HCT116 (cell line): ENCODE results near the gene IQCC. TPM values are rescaled to one million over a fixed set of nuclear protein-coding genes. Genes with fewer than 3 reads are reported as not detected.

Source experiments
- ATAC-seq: fragments of 200-7000 bp; cut with Tn5 transposase; 2 replicates; pipeline ENCODE4 v1.9.1; 2020; ENCODE audit warnings: mild to moderate bottlenecking, moderate library complexity
- BruUV-seq: library from RNA; stranded (reverse); fragments of 400-500 nt; replicated peaks from 2 replicates; lab custom pipeline; 2021; lab: Mats Ljungman, UMichigan
- CTCF ChIA-PET: fragments of 300-600 bp; sonication (Branson Sonifier 250); formaldehyde crosslinking; loops from one replicate; lab custom pipeline; 2021; ENCODE audit warnings: antibody characterized with exemption; lab: Charles Lee
- POLR2A ChIA-PET: fragments of 300-600, 350-600 bp; sonication (Branson Sonifier 250); formaldehyde crosslinking; loops from one replicate; lab custom pipeline; 2021; ENCODE audit warnings: antibody characterized with exemption; lab: Charles Lee
- RAD21 ChIA-PET, 2 experiments: fragments of 300-600 bp; sonication (Branson Sonifier 250); formaldehyde crosslinking; loops; one replicate each; lab custom pipeline; 2023; ENCODE audit warnings: low total read pairs in 2 of 2; ENCODE audit not compliant: uncharacterized antibody in 2 of 2, unreplicated experiment in 2 of 2, low non-redundant PET in 1 of 2; lab: Charles Lee
- DNase-seq: peaks from one replicate; pipeline ENCODE4 v3.0.0-alpha.2; 2010; ENCODE audit warnings: low read depth, low spot score
- H2AFZ ChIP-seq: fragments of 200-600 bp; shearing (Covaris generic), sonication (generic); 2 replicates; pipeline ENCODE4 v1.6.1; 2017; ENCODE audit warnings: low read depth, mixed run types, mixed read lengths, antibody characterized with exemption, low read length; ENCODE audit not compliant: poor library complexity, severe bottlenecking
- H3K27ac ChIP-seq: 2 replicates; pipeline ENCODE4 v1.5.1; 2012; ENCODE audit warnings: low read depth, low read length
- H3K27me3 ChIP-seq: fragments of 200-600 bp; sonication (generic); 2 replicates; pipeline ENCODE4 v1.6.1; 2016; ENCODE audit warnings: mixed run types, low read length, mixed read lengths; ENCODE audit not compliant: insufficient read depth
- H3K36me3 ChIP-seq, 2 experiments: fragments of 200-500 bp in 1 of 2; fragments of 200-600 bp in 1 of 2; sonication (Bioruptor generic) in 1 of 2; sonication (generic) in 1 of 2; 2 replicates each; pipeline versions ENCODE4 v1.5.1 to v1.6.1; 2014 to 2016; ENCODE audit warnings: low read length in 2 of 2, inconsistent platforms in 1 of 2, mixed read lengths in 1 of 2, mixed run types in 1 of 2; ENCODE audit not compliant: insufficient read depth in 2 of 2, control insufficient read depth in 1 of 2
- H3K4me1 ChIP-seq, 2 experiments: fragments of 200-600 bp in 1 of 2; sonication (generic) in 1 of 2; 2 replicates each; pipeline versions ENCODE4 v1.5.1 to v1.6.1; 2012 to 2017; ENCODE audit warnings: low read length in 2 of 2, inconsistent platforms in 1 of 2, mild to moderate bottlenecking in 1 of 2, mixed read lengths in 1 of 2, mixed run types in 1 of 2, moderate library complexity in 1 of 2; ENCODE audit not compliant: insufficient read depth in 2 of 2, control insufficient read depth in 1 of 2
- H3K4me2 ChIP-seq: fragments of 200-600 bp; sonication (generic); 2 replicates; pipeline ENCODE4 v1.6.1; 2017; ENCODE audit warnings: mixed run types, low read length, mixed read lengths
- H3K4me3 ChIP-seq, 2 experiments: fragments of 200-600 bp in 1 of 2; sonication (generic) in 1 of 2; replicated peaks in 1 of 2; 2 replicates each; pipeline ENCODE4 v1.5.1; 2011 to 2016; ENCODE audit warnings: low read length in 2 of 2, control low read depth in 1 of 2, low read depth in 1 of 2, mild to moderate bottlenecking in 1 of 2, mixed read lengths in 1 of 2, mixed run types in 1 of 2
- H3K79me2 ChIP-seq: fragments of 200-600 bp; sonication (generic); 2 replicates; pipeline ENCODE4 v1.6.1; 2017; ENCODE audit warnings: mild to moderate bottlenecking, mixed run types, low read length, moderate library complexity, mixed read lengths; ENCODE audit not compliant: insufficient read depth
- H3K9ac ChIP-seq: fragments of 200-600 bp; sonication (generic); 2 replicates; pipeline ENCODE4 v1.6.1; 2016; ENCODE audit warnings: low read length, mixed read lengths
- H3K9me2 ChIP-seq: fragments of 200-600 bp; sonication (generic), shearing (Covaris generic); 2 replicates; pipeline ENCODE4 v1.6.1; 2017; ENCODE audit warnings: mixed run types, mild to moderate bottlenecking, moderate library complexity; ENCODE audit not compliant: insufficient read depth
- H3K9me3 ChIP-seq, 2 experiments: fragments of 200-500 bp in 1 of 2; fragments of 200-600 bp in 1 of 2; sonication (Bioruptor generic) in 1 of 2; sonication (generic) in 1 of 2; 2 replicates each; pipeline ENCODE4 v1.6.1; 2014 to 2017; ENCODE audit warnings: low read length in 2 of 2, mixed read lengths in 2 of 2, inconsistent platforms in 1 of 2, low read depth in 1 of 2, mild to moderate bottlenecking in 1 of 2, mixed run types in 1 of 2, moderate library complexity in 1 of 2; ENCODE audit not compliant: control insufficient read depth in 1 of 2, insufficient read depth in 1 of 2
- H4K20me1 ChIP-seq: fragments of 200-600 bp; sonication (generic), shearing (Covaris generic); 2 replicates; pipeline ENCODE4 v1.6.1; 2017; ENCODE audit warnings: mixed run types, mild to moderate bottlenecking, moderate library complexity; ENCODE audit not compliant: insufficient read depth
- CBX3 ChIP-seq: IDR thresholded peaks from 2 replicates; pipeline ENCODE4 v1.6.1; 2012; ENCODE audit warnings: low read depth
- CEBPB ChIP-seq: IDR thresholded peaks from 2 replicates; pipeline ENCODE4 v1.6.1; 2012; ENCODE audit warnings: low read depth
- EGR1 ChIP-seq: IDR thresholded peaks from 2 replicates; pipeline ENCODE4 v1.6.1; 2012; ENCODE audit warnings: low read depth
- ELF1 ChIP-seq: IDR thresholded peaks from 2 replicates; pipeline ENCODE4 v1.6.1; 2012; ENCODE audit warnings: low read depth, borderline replicate concordance
- EZH2 ChIP-seq: fragments of 200-600 bp; sonication (generic); IDR thresholded peaks from 2 replicates; pipeline ENCODE4 v1.6.1; 2017; ENCODE audit warnings: antibody characterized with exemption, mixed run types
- EZH2phosphoT487 ChIP-seq: fragments of 200-600 bp; IDR thresholded peaks from 2 replicates; pipeline ENCODE4 v1.6.1; 2018; ENCODE audit warnings: antibody characterized with exemption, borderline replicate concordance
- FOSL1 ChIP-seq: IDR thresholded peaks from 2 replicates; pipeline ENCODE4 v1.6.1; 2012; ENCODE audit warnings: low read depth
- JUND ChIP-seq: IDR thresholded peaks from 2 replicates; pipeline ENCODE4 v1.6.1; 2012
- POLR2A ChIP-seq: IDR thresholded peaks from 2 replicates; pipeline ENCODE4 v1.7.0; 2011; ENCODE audit warnings: borderline replicate concordance; ENCODE audit not compliant: insufficient read depth, insufficient read length; ENCODE audit errors: extremely low read depth
- POLR2AphosphoS5 ChIP-seq: IDR thresholded peaks from 2 replicates; pipeline ENCODE4 v1.6.1; 2011; ENCODE audit warnings: mild to moderate bottlenecking, low read depth, low read length, moderate library complexity
- RAD21 ChIP-seq: IDR thresholded peaks from 2 replicates; pipeline ENCODE4 v1.6.1; 2012; ENCODE audit warnings: low read depth, mild to moderate bottlenecking
- REST ChIP-seq: IDR thresholded peaks from 2 replicates; pipeline ENCODE4 v1.6.1; 2012; ENCODE audit warnings: low read depth
- SIN3A ChIP-seq: IDR thresholded peaks from 2 replicates; pipeline ENCODE4 v1.6.1; 2012; ENCODE audit warnings: low read depth
- SP1 ChIP-seq: IDR thresholded peaks from 2 replicates; pipeline ENCODE4 v1.6.1; 2012; ENCODE audit warnings: low read depth
- SRF ChIP-seq: IDR thresholded peaks from 2 replicates; pipeline ENCODE4 v1.6.1; 2012; ENCODE audit warnings: low read depth
- TCF7L2 ChIP-seq: IDR thresholded peaks from 2 replicates; pipeline ENCODE4 v1.7.0; 2011; ENCODE audit warnings: borderline replicate concordance, inconsistent platforms; ENCODE audit not compliant: insufficient read depth, insufficient read length; ENCODE audit errors: extremely low read depth
- YY1 ChIP-seq: IDR thresholded peaks from 2 replicates; pipeline ENCODE4 v1.6.1; 2011; ENCODE audit warnings: low read length, low read depth, moderate library complexity, mild to moderate bottlenecking; ENCODE audit not compliant: insufficient replicate concordance; ENCODE audit errors: extremely low read depth
- ZFX ChIP-seq: fragments of 450-650 bp; IDR thresholded peaks from 2 replicates; pipeline ENCODE4 v1.6.1; 2017
- intact Hi-C: fragments of 100-400 bp; cut with micrococcal nuclease; formaldehyde crosslinking; loops from 2 replicates; pipeline ENCODE4 v1.10.0; 2022
- total RNA-seq: library from RNA; stranded (reverse); gene quantifications from one replicate; pipeline ENCODE4 v1.2.1, GENCODE V29; 2021; ENCODE audit not compliant: unreplicated experiment
- TF ChIP-seq, protein P1 (sequence below), 3 experiments: fragments of 200-600 bp in 1 of 3; sonication (generic) in 1 of 3; IDR thresholded peaks in 2 of 3; conservative IDR thresholded peaks in 1 of 3; 2 replicates each; pipeline ENCODE4 v1.5.1; 2012 to 2017; ENCODE audit warnings: low read depth in 2 of 3, low read length in 2 of 3, antibody characterized with exemption in 1 of 3, borderline replicate concordance in 1 of 3, control low read depth in 1 of 3, mild to moderate bottlenecking in 1 of 3, mixed read lengths in 1 of 3, mixed run types in 1 of 3, moderate library complexity in 1 of 3; ENCODE audit not compliant: insufficient read depth in 1 of 3
- TF ChIP-seq, protein P2 (sequence below): IDR thresholded peaks from 2 replicates; pipeline ENCODE4 v1.6.1; 2012
- TF ChIP-seq, protein P3 (sequence below): IDR thresholded peaks from 2 replicates; pipeline ENCODE4 v1.6.1; 2012

The IQCC gene
- total RNA-seq, 1 experiment from 2014 or later = 4.7 TPM

DNA sequence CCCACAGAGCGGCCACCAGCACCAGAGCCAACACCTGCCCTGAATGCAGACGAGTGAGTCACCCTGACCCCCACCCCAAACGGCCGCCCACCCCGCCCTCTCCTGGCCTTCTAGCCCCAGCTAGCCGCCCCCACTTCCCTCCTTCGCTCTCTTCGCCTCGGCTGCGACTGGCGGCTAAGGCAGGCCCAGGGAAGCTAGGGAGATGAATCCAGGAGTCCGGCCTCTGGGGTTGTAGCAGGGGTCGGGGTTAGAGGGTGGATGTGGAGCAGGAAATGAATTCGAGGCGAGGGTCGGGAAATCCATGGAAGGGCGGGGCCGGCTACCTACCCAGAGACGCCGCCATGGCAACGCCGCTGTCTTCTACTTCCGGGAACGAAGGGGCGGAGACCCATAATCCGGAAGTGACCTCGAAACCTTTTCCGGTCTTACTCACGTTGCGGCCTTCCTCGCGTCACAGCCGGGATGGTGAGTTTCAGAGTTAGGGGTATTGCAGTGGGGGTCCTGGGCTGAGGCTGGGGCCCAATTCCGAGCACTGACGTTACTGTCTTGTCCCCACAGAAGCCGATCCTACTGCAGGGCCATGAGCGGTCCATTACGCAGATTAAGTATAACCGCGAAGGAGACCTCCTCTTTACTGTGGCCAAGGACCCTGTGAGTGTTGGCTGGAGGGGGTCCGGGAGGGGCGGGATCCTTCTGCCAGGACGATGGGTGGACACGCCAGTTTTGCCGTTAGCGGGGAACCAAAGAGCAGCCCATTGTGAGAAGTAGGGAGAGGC is 16.7 kb downstream of the IQCC start, which contains the start of the genes EIF3I and TMEM234:
TSS of gene EIF3I (plus strand) at position 428 of the 776 bp plus-strand sequence. CDS start at position 463, 35 bp downstream.
TSS of gene TMEM234 (minus strand) at position 374 of the 776 bp plus-strand sequence. CDS start at position 343, 31 bp downstream.
- RAD21 ChIA-PET = interaction anchor here in 1 of 2 experiments (0.7 kb wide), 1 partner anchor 19 kb away, joined by 3 read pairs; no protein-coding TSS in a partner anchor
- Histone ChIP-seq H2AFZ (no peak within 1 kb of the TSS), H3K27me3 (no peaks in the 10 kb centered on the region), H3K36me3 (peaks cover 16 to 23% of the 10 kb centered on the region in 2 experiments; a peak in 3 of 4 replicates), H3K4me2 (peak within 1 kb of the TSS; percentile 96), H3K9me2 (no peaks in the 10 kb centered on the region), H3K4me3 (peak within 1 kb of the TSS; percentile 96 to 99), H3K79me2 (peaks cover 45% of the 10 kb centered on the region), H3K9ac (peak within 1 kb of the TSS; percentile 99), H3K4me1 (peaks cover 15 to 35% of the 10 kb centered on the region in 2 experiments), H3K9me3 (no peaks in the 10 kb centered on the region), H3K27ac (peak within 1 kb of the TSS; percentile 68), H4K20me1 (no peaks in the 10 kb centered on the region)
- ATAC-seq (peak; percentile 87), DNase-seq (peak; percentile 85)
- TF ChIP-seq REST = no peak
- no peak for TF ChIP-seq JUND
- TF ChIP-seq, protein P1, sequence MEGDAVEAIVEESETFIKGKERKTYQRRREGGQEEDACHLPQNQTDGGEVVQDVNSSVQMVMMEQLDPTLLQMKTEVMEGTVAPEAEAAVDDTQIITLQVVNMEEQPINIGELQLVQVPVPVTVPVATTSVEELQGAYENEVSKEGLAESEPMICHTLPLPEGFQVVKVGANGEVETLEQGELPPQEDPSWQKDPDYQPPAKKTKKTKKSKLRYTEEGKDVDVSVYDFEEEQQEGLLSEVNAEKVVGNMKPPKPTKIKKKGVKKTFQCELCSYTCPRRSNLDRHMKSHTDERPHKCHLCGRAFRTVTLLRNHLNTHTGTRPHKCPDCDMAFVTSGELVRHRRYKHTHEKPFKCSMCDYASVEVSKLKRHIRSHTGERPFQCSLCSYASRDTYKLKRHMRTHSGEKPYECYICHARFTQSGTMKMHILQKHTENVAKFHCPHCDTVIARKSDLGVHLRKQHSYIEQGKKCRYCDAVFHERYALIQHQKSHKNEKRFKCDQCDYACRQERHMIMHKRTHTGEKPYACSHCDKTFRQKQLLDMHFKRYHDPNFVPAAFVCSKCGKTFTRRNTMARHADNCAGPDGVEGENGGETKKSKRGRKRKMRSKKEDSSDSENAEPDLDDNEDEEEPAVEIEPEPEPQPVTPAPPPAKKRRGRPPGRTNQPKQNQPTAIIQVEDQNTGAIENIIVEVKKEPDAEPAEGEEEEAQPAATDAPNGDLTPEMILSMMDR (IDR thresholded peaks at IDR 0.05 in 2 of 3, conservative IDR thresholded peaks at IDR 0.05 in 1 of 3; ENCODE audit: borderline replicate concordance in 1 of 3, insufficient read depth in 1 of 3, low read depth in 2 of 3, low read length in 2 of 3) = no peak
- TF ChIP-seq EZH2phosphoT487 = no peak
- no peak for TF ChIP-seq TCF7L2
- peak; percentile 50 for TF ChIP-seq EGR1
- TF ChIP-seq, protein P2, sequence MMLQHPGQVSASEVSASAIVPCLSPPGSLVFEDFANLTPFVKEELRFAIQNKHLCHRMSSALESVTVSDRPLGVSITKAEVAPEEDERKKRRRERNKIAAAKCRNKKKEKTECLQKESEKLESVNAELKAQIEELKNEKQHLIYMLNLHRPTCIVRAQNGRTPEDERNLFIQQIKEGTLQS = no peak
- TF ChIP-seq RAD21 = no peak
- peak; percentile 88; the same call in 1 of the 2 replicates for TF ChIP-seq ELF1
- no peak for TF ChIP-seq CBX3
- no peak for TF ChIP-seq SRF
- TF ChIP-seq SP1 = peak; percentile 52
- no peak for TF ChIP-seq CEBPB
- TF ChIP-seq EZH2 = no peak
- peak; percentile 16 for TF ChIP-seq YY1
- TF ChIP-seq POLR2A = peak; percentile 68
- TF ChIP-seq POLR2AphosphoS5 = peak; percentile 92
- TF ChIP-seq ZFX = peak; percentile 88
- peak; percentile 57; the same call in 1 of the 2 replicates for TF ChIP-seq SIN3A
- TF ChIP-seq FOSL1 = no peak
- TF ChIP-seq, protein P3, sequence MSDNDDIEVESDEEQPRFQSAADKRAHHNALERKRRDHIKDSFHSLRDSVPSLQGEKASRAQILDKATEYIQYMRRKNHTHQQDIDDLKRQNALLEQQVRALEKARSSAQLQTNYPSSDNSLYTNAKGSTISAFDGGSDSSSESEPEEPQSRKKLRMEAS = peak; percentile 84
- CTCF ChIA-PET = interaction anchor here (1.0 kb wide), 1 partner anchor 26 kb away, joined by 3 read pairs; no protein-coding TSS in a partner anchor
- intact Hi-C loops = no loop called here
- TSS peak; percentile 58 for BruUV-seq
- POLR2A ChIA-PET = no interaction called here
